Mesenchymal stem cell (in vitro differentiated cells and primary cell): ENCODE data around the gene DEPDC4.
"Not testable (repeated sequence)": the region's sequence is repeated elsewhere in the genome, so short reads cannot be mapped to it uniquely, and the experiment has no call there.

Experiments
- DNase-seq: peaks from one replicate; pipeline ENCODE4 v3.0.0-alpha.2; 2013
- H2AFZ ChIP-seq: one replicate; pipeline ENCODE4 v1.6.1; 2013; ENCODE audit warnings: low read depth, mild to moderate bottlenecking, control low read depth, inconsistent platforms, low read length, moderate library complexity
- H2AK5ac ChIP-seq: 2 replicates; pipeline ENCODE4 v1.6.1; 2013; ENCODE audit warnings: low read length, moderate library complexity, mild to moderate bottlenecking, inconsistent platforms; ENCODE audit not compliant: severe bottlenecking
- H2BK120ac ChIP-seq: one replicate; pipeline ENCODE4 v1.6.1; 2013; ENCODE audit warnings: low read depth, mild to moderate bottlenecking, inconsistent platforms, low read length, moderate library complexity
- H2BK12ac ChIP-seq, 2 experiments: one replicate each; pipeline ENCODE4 v1.6.1; 2013; ENCODE audit warnings: inconsistent platforms in 2 of 2, low read length in 2 of 2, mild to moderate bottlenecking in 2 of 2, moderate library complexity in 2 of 2, control low read depth in 1 of 2
- H2BK15ac ChIP-seq: one replicate; pipeline ENCODE4 v1.6.1; 2013; ENCODE audit warnings: mild to moderate bottlenecking, low read depth, inconsistent platforms; ENCODE audit not compliant: poor library complexity, severe bottlenecking
- H2BK5ac ChIP-seq: 2 replicates; pipeline ENCODE4 v1.6.1; 2013; ENCODE audit warnings: low read depth, mild to moderate bottlenecking, low read length, control low read depth, inconsistent platforms; ENCODE audit not compliant: poor library complexity, severe bottlenecking
- H3K14ac ChIP-seq, 2 experiments: one replicate each; pipeline ENCODE4 v1.6.1; 2013; ENCODE audit warnings: inconsistent platforms in 2 of 2, low read length in 2 of 2, control low read depth in 1 of 2, mild to moderate bottlenecking in 1 of 2, moderate library complexity in 1 of 2
- H3K18ac ChIP-seq, 2 experiments: one replicate each; pipeline ENCODE4 v1.6.1; 2013; ENCODE audit warnings: inconsistent platforms in 2 of 2, low read length in 2 of 2, control low read depth in 1 of 2, low read depth in 1 of 2, mild to moderate bottlenecking in 1 of 2
- H3K23ac ChIP-seq, 2 experiments: one replicate each; pipeline ENCODE4 v1.6.1; 2013; ENCODE audit warnings: inconsistent platforms in 2 of 2, low read length in 2 of 2, mild to moderate bottlenecking in 2 of 2, moderate library complexity in 2 of 2, control low read depth in 1 of 2
- H3K27ac ChIP-seq: 2 replicates; pipeline ENCODE4 v1.5.1; 2013; ENCODE audit warnings: mild to moderate bottlenecking, moderate library complexity, low read length, control low read depth, inconsistent platforms; ENCODE audit not compliant: poor library complexity, severe bottlenecking
- H3K27me3 ChIP-seq, 2 experiments: 2 replicates each; pipeline versions ENCODE4 v1.6.1 to v1.7.0; 2013; ENCODE audit warnings: low read length in 2 of 2, mild to moderate bottlenecking in 2 of 2, moderate library complexity in 2 of 2, control low read depth in 1 of 2, inconsistent platforms in 1 of 2; ENCODE audit not compliant: control insufficient read depth in 1 of 2, insufficient read depth in 1 of 2
- H3K36me3 ChIP-seq, 2 experiments: 2 replicates each; pipeline versions ENCODE4 v1.6.1 to v1.7.0; 2013; ENCODE audit warnings: low read length in 2 of 2, control low read depth in 1 of 2, inconsistent platforms in 1 of 2, low read depth in 1 of 2, mild to moderate bottlenecking in 1 of 2; ENCODE audit not compliant: insufficient read depth in 2 of 2, control insufficient read depth in 1 of 2
- H3K4ac ChIP-seq, 2 experiments: one replicate each; pipeline ENCODE4 v1.6.1; 2013; ENCODE audit warnings: inconsistent platforms in 2 of 2, low read length in 2 of 2, mild to moderate bottlenecking in 2 of 2, moderate library complexity in 2 of 2, control low read depth in 1 of 2, low read depth in 1 of 2
- H3K4me1 ChIP-seq: 2 replicates; pipeline ENCODE4 v1.6.1; 2013; ENCODE audit warnings: low read depth, low read length, control low read depth; ENCODE audit not compliant: control insufficient read depth, insufficient read depth
- H3K4me2 ChIP-seq: 2 replicates; pipeline ENCODE4 v1.6.1; 2013; ENCODE audit warnings: low read length, mild to moderate bottlenecking, inconsistent platforms; ENCODE audit not compliant: poor library complexity, severe bottlenecking
- H3K4me3 ChIP-seq, 2 experiments: 2 replicates each; pipeline versions ENCODE4 v1.5.1 to v1.7.0; 2013; ENCODE audit warnings: low read length in 2 of 2, mild to moderate bottlenecking in 2 of 2, control low read depth in 1 of 2, low read depth in 1 of 2; ENCODE audit not compliant: insufficient read depth in 1 of 2
- H3K79me1 ChIP-seq: replicated peaks from 2 replicates; pipeline ENCODE4 v1.6.1; 2013; ENCODE audit warnings: mild to moderate bottlenecking, control low read depth, low read length, inconsistent platforms; ENCODE audit not compliant: poor library complexity, severe bottlenecking
- H3K9ac ChIP-seq: 2 replicates; pipeline ENCODE4 v1.7.0; 2013; ENCODE audit warnings: mild to moderate bottlenecking, low read length, moderate library complexity
- H3K9me3 ChIP-seq: 2 replicates; pipeline ENCODE4 v1.7.0; 2013; ENCODE audit warnings: mild to moderate bottlenecking, low read length; ENCODE audit not compliant: control insufficient read depth
- H4K8ac ChIP-seq: one replicate; pipeline ENCODE4 v1.6.1; 2013; ENCODE audit warnings: inconsistent platforms, mild to moderate bottlenecking, low read length, moderate library complexity
- H4K91ac ChIP-seq: one replicate; pipeline ENCODE4 v1.6.1; 2013; ENCODE audit warnings: mild to moderate bottlenecking, low read length, inconsistent platforms
- WGBS: methylation state at CpG from one replicate; pipeline ENCODE4 v1.1.7; 2013; ENCODE audit warnings: mixed read lengths; 5-methylcytosine and 5-hydroxymethylcytosine counted together

Gene DEPDC4

GRCh38 chr12:100229876-100230275 lies 37.0 kb downstream of the DEPDC4 start:
- H4K91ac ChIP-seq: no peak overlapping the region
- H3K4me2 ChIP-seq: no peak overlapping the region
- H3K18ac ChIP-seq: no peak overlapping the region
- H3K36me3 ChIP-seq: peaks cover 0 to 8% of the 10 kb centered on the region in 2 experiments
- H3K9ac ChIP-seq: no peak overlapping the region
- no peak overlapping the region for H4K8ac ChIP-seq
- no peak overlapping the region for H3K23ac ChIP-seq
- no peaks in the 10 kb centered on the region for H3K27me3 ChIP-seq
- H3K4me1 ChIP-seq: no peaks in the 10 kb centered on the region
- no peak overlapping the region for H3K14ac ChIP-seq
- no peak overlapping the region for H3K27ac ChIP-seq
- no peak overlapping the region for H2BK12ac ChIP-seq
- H3K4me3 ChIP-seq: no peak overlapping the region
- no peaks in the 10 kb centered on the region for H3K79me1 ChIP-seq
- no peaks in the 10 kb centered on the region for H3K9me3 ChIP-seq
- H2BK120ac ChIP-seq: no peak overlapping the region
- peak; percentile 14 for DNase-seq
- 97% methylated on average over 2 of the region's 4 CpGs for WGBS
- no peak overlapping the region for H2AFZ ChIP-seq
- no peak overlapping the region for H2BK5ac ChIP-seq
- no peak overlapping the region for H2BK15ac ChIP-seq
- no peak overlapping the region for H3K4ac ChIP-seq
- H2AK5ac ChIP-seq: no peak overlapping the region

DNA sequence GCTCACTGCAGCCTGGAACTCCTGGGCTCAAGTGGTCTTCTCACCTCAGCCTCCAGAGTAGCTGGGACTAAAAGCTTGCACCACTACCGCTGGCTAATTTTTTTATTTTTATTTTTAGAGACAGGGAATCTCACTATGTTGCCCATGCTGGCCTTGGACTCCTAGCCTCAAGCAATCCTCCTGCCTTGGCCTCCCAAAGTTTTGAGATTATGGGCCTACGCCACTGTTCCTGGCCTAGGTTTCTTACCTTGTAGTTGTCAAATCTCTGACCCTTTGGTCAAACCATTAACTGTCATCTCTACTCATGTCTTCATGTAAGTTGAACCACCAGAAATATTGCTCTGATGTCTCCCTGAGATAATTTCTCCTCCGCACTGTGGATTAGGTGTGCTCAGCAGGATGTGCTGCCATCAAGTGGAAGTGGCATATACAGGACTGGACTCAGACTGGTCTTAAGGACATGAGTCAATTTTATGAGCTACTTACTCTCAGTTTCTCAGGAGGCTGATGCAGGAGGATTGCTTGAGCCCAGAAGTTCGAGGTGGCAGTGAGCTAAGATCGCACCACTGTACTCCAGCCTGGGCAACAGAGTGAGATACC lies 37.7 kb downstream of the DEPDC4 start:
- Histone ChIP-seq H3K9ac (no peak overlapping the region), H3K4me1 (no peaks in the 10 kb centered on the region), H3K9me3 (no peaks in the 10 kb centered on the region), H2AFZ (no peak overlapping the region), H3K14ac (no peak overlapping the region), H2BK120ac (no peak overlapping the region), H3K27ac (no peak overlapping the region), H3K18ac (no peak overlapping the region), H3K4ac (no peak overlapping the region), H2BK15ac (no peak overlapping the region), H4K8ac (no peak overlapping the region), H3K79me1 (no peaks in the 10 kb centered on the region), H3K4me3 (no peak overlapping the region), H3K36me3 (peaks cover 0 to 12% of the 10 kb centered on the region in 2 experiments), H2BK12ac (no peak overlapping the region), H3K27me3 (no peaks in the 10 kb centered on the region), H2AK5ac (no peak overlapping the region), H2BK5ac (no peak overlapping the region), H3K4me2 (no peak overlapping the region), H3K23ac (no peak overlapping the region), H4K91ac (no peak overlapping the region)
- 98% methylated on average over 4 of the region's 5 CpGs for WGBS
- peak; percentile 12 for DNase-seq

DNA sequence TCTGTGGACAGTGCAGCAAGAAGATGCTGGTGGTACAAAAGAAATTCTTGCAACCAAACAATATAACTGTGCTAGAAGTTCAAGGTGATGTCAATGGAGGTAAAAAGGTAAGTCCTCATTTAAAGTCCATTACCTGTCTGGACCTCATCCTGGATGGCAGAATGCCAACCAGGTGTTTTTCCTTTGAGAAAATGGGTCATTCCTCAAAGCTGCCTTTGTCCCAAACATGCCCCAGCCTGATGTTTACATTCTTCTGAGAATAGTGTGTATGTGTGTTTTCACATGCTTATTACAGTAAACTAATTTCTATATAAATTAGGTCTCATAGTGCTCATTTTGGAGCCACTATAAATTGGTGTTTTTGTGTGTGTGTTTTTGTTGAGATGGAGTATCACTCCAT lies 41.4 kb downstream of the DEPDC4 start:
- Histone ChIP-seq H2BK12ac (no peak overlapping the region), H3K9ac (no peak overlapping the region), H3K79me1 (no peaks in the 10 kb centered on the region), H3K27ac (no peak overlapping the region), H2BK15ac (no peak overlapping the region), H2BK120ac (no peak overlapping the region), H3K14ac (no peak overlapping the region), H3K4me1 (no peaks in the 10 kb centered on the region), H3K27me3 (no peaks in the 10 kb centered on the region), H2AFZ (no peak overlapping the region), H3K4me2 (no peak overlapping the region), H2BK5ac (no peak overlapping the region), H3K36me3 (peaks cover 9 to 38% of the 10 kb centered on the region in 2 experiments), H4K8ac (no peak overlapping the region), H4K91ac (no peak overlapping the region), H3K4me3 (no peak overlapping the region), H3K18ac (no peak overlapping the region), H2AK5ac (no peak overlapping the region), H3K23ac (no peak overlapping the region), H3K4ac (no peak overlapping the region), H3K9me3 (no peaks in the 10 kb centered on the region)
- DNase-seq: no peak

GRCh38 chr12:100222173-100222572 lies 44.7 kb downstream of the DEPDC4 start:
- H3K4me2 ChIP-seq, H3K23ac ChIP-seq, H3K4ac ChIP-seq, H3K4me1 ChIP-seq, H2BK15ac ChIP-seq, H4K8ac ChIP-seq, H4K91ac ChIP-seq, H3K9ac ChIP-seq, H2BK12ac ChIP-seq, H3K27me3 ChIP-seq, H2AK5ac ChIP-seq, H3K27ac ChIP-seq, H3K9me3 ChIP-seq, H3K14ac ChIP-seq, H2BK5ac ChIP-seq, H2AFZ ChIP-seq, DNase-seq, H3K18ac ChIP-seq, H3K4me3 ChIP-seq, H2BK120ac ChIP-seq, H3K79me1 ChIP-seq: not testable (repeated sequence)
- H3K36me3 ChIP-seq: peaks cover 9 to 71% of the 10 kb centered on the region in 2 experiments
- 94% methylated on average over 5 of the region's 6 CpGs for WGBS
